ENCODE data around the gene FETUB.
"Not testable (repeated sequence)": the region's sequence is repeated elsewhere in the genome, so short reads cannot be mapped to it uniquely, and the experiment has no call there.

The FETUB gene

DNA sequence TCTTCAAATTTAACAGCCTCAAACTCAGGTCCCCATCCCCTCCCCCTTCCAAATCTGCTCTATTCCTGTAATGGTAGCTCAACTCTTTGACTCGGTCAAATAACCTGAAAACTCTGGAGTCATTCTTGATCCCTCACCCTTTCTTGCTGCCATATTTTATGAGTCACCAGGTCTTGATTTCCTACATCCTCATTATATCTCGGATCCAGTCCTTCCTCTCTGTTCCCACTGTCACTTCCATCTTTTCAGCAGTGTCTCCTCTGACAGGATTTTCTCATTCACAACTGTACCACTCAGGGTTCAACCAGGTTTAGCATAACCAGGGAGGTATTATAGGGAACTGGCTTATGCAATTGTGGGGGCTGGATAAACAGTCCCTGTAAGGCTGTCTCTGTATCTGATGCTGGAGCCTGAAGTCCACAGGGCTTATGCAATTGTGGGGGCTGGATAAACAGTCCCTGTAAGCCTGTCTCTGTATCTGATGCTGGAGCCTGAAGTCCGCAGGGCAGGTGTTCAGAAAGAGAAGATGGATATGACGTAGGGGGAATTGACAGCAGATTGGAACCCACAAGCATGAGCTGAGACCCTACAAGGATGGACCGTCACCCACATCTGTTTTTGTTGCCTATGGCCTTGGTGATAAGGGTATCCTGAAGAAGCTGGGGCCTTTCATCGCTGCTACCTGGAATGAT is 9.1 kb upstream of the FETUB start:
- Histone ChIP-seq H3K27ac (no peak overlapping the region), H3K4me3 (no peak overlapping the region)

DNA sequence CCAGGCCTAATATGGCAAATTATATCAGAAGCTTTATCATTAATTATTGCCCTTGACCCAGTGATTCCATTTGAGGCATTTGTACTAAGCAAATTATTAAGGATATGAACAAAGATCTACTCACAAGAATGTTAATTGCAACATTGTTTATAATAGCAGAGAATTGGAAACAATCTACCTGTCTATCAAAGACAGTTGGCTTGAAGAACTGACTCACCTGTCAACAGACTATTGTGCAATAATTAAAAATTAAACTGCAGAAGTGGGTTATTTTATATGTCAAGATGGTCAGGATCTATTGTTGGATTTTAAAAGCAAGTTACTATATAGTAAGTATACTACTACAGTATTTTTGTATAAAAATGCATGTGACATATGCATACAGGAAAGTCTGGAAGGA is 6.7 kb upstream of the FETUB start:
- no peak overlapping the region for H3K27ac ChIP-seq
- no peak overlapping the region for H3K4me3 ChIP-seq

DNA sequence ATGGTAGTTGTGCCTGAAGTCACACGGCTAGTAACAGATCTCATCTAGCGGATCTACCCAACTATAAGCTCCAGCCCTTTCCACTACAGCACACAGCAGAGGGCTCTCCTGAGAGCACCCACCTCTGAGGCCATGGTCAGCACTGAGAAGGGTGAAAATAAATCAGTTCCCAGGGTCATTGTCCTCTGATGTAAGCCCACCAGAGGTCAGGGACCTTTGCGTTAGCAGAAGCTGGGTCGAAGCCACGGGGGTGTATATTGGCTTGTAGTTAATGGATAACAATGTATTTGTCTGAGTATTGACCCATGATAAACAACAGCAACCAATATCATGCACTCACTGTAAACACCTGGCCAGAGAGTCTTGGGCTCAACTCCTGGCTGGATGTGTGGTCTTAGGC is 6.0 kb upstream of the FETUB start:
- H3K27ac ChIP-seq: not testable (repeated sequence)

DNA sequence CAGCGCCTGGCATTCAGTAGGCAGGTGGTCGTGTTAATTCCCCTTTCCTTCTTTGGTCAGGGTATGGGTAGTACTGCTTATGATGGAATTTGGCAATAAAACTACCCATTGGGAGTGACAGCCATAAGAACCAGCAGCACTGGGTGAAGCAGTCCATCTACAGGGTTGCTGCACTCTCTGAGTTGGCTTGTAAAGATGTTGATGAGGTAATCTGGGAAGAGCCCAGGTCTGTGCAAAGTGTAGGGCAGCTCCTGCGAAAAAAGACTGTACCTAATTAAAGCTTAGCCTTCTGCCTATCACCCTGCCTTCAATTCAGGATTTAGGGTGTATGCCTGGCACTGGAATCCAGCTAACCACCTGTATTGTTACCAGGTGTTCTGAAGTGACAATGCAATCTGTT is 4.7 kb upstream of the FETUB start:
- no peak overlapping the region for H3K27ac ChIP-seq
- no peak overlapping the region for H3K4me3 ChIP-seq

More for the DNA sequence above, 6.0 kb upstream of the FETUB start:
- not testable (repeated sequence) for H3K4me3 ChIP-seq

DNA sequence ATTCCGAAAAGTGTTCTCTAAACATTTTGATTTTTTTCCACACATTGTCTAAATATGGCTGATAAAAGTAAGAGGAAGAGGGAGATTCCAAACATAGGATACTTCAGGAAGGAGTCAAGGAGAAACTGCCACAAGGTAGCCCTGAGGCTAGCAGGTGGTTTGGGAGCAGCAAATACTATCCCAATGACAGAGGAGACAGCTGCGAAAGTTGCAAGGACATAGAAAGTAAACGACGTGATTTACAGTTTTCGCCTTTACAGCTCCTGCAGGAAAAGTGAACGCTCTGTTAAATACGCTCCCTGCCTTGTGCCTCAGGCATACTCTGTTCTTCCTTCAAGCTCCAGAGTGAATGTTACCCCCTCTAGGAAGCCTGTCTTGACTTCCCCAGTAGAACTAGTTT is 3.7 kb upstream of the FETUB start:
- Histone ChIP-seq H3K27ac (no peak overlapping the region), H3K4me3 (no peak overlapping the region)

DNA sequence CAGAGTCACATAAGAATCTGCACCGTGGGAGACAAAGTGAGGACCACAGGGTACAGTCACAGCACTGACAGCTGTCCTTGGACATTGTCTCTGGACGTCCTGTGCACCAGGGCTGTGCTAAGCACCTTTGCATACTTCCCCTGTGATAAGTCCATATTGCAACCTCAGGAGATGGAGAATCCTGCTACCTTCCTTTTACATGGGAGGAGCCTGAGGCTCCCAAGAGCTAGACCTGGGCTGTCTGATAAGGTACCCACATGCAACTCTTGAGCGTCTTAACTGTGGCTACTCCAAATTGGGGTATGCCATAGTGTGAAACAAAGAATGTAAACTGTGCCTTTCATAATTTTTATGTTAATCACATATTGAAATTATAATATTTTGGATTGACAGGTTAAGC is 2.5 kb upstream of the FETUB start:
- H3K4me3 ChIP-seq: no peak overlapping the region
- no peak overlapping the region for H3K27ac ChIP-seq

DNA sequence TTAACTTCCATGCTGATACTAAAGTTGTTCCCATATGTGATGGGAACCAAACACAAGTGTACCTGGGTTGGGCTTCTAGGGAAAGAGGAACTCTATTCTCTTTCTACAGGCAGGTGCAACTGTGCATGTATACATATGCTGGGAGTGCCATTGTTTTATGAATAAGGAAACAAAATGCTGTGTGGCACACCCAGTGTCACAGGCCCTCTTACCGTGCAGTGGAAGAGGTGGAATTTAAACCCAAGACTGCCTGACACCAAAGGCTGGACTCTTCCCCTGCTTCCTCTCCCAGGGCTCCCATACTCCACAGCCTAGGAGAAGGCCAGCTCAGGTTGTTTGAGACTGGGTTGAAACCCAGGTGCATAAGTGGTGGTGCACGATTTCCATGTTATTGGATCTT is 1.9 kb upstream of the FETUB start:
- Histone ChIP-seq H3K4me3 (no peak overlapping the region), H3K27ac (no peak overlapping the region)

DNA sequence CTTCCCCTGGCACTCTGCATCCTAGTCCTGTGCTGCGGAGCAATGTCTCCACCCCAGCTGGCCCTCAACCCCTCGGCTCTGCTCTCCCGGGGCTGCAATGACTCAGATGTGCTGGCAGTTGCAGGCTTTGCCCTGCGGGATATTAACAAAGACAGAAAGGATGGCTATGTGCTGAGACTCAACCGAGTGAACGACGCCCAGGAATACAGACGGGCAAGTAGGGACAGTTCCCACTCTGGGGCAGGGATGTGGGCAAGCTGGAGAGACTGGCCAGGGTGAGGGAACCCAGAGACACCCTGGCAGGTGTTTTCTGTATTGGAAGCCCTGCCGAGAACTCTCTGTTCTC is 247 bp downstream of the FETUB start:
- H3K27ac ChIP-seq: peak overlapping the region in 7 of 21 experiments; percentile 2 to 54 (median 37)
- no peak overlapping the region for H3K4me3 ChIP-seq

DNA sequence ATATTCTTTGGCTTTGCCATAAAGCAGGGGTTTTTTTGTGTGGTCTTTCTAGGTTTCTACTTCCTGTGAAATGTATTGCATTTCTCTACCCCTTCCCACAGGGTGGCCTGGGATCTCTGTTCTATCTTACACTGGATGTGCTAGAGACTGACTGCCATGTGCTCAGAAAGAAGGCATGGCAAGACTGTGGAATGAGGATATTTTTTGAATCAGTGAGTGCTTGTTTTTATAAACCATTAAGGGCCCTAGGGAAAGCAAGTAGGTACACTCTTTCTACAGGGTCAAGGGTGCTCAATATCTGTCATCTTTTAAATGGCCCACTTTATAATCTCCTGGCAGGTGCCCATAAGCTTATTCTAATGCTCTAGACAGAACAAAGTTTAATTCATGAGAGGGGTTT is 730 bp downstream of the FETUB start:
- peak overlapping the region in 9 of 21 experiments; percentile 2 to 54 (median 37) for H3K27ac ChIP-seq
- H3K4me3 ChIP-seq: no peak overlapping the region

DNA sequence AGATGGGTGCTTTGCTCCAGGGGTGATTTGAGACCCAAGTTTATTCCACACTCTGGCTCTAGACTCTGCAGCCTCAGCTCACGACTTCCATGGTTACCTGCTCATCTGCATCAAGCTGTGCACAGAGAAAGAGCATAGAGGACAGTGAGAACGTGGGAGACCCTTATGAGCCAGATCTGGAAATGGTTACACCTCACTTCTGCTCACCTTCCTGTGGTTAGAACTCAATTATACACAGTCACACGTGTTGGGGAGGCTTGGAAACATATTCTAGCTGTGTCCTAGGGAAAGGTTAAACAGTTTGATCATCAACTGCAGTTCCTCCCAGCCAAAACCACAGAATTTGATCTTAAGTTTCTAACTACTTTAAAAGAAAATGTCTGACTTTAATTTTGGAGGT is 1.8 kb downstream of the FETUB start:
- Histone ChIP-seq H3K4me3 (no peak overlapping the region), H3K27ac (no peak overlapping the region)

DNA sequence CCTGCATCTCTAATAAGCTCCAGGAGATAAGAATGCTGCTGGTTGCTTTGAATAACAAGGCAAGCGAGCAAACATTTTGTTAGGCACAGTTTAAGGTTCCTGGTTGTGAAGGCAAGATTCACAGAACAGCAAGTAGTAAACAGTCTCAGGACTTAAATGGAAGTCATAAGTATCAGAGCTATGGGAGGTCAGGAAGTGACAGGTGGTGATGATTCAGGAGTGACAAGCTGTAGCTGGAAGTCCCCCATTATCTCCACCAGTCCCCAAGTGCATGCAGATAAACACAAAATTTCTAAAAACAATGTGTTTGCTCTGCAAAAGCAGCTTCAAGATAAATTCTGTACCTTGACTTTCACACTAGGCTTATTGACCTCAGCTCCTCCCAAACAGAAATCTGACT is 3.3 kb downstream of the FETUB start:
- H3K27ac ChIP-seq: no peak overlapping the region

DNA sequence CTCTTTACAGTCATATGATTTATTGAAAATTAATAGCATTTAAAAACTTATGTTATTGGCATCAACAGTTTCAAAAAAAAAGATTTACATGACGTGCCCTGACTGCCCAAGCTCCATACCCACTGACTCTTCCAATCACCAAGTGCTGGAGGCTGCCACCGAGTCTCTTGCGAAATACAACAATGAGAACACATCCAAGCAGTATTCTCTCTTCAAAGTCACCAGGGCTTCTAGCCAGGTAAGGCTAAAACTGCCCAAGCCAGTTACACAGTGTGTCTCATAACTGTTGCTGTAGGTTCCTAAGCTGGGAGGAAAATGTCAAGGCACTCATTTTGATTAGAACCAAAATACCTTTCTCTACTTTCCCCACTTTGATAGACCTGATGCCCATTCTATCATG is 4.5 kb downstream of the FETUB start:
- Histone ChIP-seq H3K4me3 (no peak overlapping the region), H3K27ac (peak overlapping the region in 10 of 21 experiments; percentile 7 to 66 (median 47))

More for the DNA sequence above, 3.3 kb downstream of the FETUB start:
- H3K4me3 ChIP-seq: no peak overlapping the region

DNA sequence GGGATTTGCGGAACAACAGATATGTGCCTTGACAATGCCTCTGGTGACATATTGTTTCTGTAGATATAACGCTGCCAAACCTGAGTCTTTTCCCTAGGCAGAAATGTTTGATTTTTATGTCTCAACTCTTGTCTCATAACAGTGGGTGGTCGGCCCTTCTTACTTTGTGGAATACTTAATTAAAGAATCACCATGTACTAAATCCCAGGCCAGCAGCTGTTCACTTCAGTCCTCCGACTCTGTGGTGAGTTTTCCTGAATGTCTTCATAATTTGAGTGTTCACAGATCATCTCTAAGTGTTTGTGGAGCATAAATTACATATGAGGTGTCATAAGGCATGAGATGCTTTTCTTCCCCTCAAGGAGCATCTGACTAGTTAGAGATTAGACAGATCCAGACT is 5.9 kb downstream of the FETUB start:
- Histone ChIP-seq H3K4me3 (no peak overlapping the region), H3K27ac (no peak overlapping the region)

DNA sequence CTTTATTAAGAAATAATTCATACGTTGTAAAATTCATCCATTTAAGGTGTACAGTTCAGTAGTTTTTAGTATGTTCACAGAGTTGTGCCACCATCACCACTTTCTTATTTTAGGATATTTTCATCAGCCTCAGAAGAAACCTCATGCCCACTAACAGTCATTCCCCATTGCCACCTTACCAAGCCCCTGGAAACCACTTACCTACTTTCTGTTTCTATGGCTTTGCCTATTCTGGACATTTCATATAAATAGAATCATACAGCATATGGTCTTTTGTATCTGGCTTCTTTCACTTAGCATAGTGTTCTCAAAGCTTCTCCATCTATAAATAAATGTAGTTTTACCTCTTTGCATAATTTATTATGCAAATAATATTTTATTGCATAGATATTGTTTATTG is 6.6 kb downstream of the FETUB start:
- Histone ChIP-seq H3K27ac (no peak overlapping the region), H3K4me3 (no peak overlapping the region)

DNA sequence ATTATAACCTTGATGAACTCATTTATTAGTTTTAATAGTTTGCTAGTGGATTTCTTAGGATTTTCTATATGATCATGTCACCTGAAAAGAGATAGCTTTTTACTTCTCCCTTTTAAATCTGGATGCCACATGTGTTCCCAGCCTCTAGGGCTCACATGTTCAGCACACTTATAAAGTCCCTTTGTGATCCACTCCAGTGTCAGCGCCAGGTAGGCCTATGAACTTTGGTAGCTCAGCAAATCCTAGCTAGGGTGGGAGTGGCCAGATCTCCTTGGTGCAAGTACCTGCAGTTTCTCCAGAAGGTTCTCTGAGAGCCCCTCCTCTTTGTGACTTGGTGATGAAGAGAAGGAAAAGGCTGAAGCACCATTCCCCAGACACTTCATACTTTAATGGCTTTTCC is 8.7 kb downstream of the FETUB start:
- Histone ChIP-seq H3K27ac (no peak overlapping the region), H3K4me3 (no peak overlapping the region)

DNA sequence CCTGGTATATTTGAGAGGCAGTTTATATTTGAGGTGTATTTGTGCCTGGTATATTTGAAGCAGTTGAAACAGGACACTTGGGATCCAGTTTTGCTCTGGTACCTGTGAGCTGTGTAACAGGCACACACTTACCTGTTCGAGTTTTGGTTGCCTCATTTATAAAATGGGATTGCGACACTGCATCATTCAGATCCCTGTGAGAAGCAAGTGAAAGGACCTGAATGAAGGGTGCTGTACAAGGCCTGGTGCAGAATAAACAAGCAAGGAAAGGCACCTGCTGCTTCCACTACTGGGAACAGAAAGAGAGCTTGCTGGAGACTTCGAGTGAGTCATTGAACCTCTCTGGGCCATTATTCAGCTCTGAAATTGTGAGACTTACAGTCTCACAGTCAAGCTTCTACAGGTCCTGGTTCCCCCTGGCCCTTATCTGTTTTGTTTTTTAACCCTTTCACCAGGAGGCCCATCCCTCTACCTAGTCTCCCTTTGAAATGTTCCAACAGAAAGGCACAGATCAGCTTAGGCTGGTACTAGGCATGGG is 11.5 kb downstream of the FETUB start:
- no peak overlapping the region for H3K27ac ChIP-seq
- no peak overlapping the region for H3K4me3 ChIP-seq

DNA sequence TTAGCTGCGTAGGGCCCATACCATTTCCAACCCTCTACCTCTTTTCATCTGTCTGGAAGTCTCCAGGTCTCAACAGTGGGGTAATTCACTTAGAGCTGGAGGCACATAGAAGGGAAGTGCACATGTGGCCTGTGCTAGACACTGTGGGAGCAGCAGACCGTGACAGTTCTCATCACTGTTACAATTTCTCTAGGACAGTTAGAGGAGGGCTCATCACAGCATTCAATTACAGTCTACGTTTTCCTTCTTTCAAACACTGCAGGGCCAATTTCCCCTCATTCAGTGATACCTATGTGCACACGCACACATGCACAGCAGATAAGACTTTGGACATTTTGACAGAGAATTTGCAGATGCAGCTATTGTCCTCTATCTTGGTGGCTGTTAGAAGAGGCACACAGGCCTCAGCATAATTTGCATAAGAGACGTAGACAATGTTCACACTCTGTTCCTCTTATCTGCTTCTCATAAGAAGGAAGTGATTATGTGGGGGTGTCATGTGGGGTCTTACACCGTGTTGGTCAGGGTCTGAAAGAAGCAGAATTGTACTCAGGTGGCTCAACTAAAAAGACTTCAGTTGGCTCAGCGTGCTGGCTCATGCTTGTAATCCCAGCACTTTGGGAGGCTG is 13.0 kb downstream of the FETUB start:
- Histone ChIP-seq H3K27ac (peak overlapping the region in 1 of 21 experiments; percentile 27), H3K4me3 (no peak overlapping the region)

DNA sequence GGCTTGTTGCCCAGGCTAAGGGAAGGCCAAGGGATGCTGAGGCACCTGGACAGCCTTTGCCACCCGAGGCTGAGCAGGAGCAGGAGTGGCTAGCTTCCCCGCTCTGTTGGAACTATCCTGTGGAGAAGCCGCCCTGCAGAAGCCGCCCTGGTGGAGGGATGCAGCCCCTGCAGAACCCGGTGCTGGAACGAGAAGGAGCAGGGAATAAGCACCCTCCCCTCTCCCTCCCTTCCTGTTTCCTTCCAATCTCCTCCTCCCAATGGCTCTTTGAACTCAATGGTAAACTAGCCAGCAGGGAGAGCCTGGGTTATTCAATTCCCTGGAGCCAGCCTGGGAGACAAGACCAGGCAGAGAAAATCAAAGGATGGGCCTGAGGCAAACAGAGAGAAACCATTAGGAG is 13.8 kb downstream of the FETUB start:
- Histone ChIP-seq H3K4me3 (no peak overlapping the region), H3K27ac (no peak overlapping the region)

DNA sequence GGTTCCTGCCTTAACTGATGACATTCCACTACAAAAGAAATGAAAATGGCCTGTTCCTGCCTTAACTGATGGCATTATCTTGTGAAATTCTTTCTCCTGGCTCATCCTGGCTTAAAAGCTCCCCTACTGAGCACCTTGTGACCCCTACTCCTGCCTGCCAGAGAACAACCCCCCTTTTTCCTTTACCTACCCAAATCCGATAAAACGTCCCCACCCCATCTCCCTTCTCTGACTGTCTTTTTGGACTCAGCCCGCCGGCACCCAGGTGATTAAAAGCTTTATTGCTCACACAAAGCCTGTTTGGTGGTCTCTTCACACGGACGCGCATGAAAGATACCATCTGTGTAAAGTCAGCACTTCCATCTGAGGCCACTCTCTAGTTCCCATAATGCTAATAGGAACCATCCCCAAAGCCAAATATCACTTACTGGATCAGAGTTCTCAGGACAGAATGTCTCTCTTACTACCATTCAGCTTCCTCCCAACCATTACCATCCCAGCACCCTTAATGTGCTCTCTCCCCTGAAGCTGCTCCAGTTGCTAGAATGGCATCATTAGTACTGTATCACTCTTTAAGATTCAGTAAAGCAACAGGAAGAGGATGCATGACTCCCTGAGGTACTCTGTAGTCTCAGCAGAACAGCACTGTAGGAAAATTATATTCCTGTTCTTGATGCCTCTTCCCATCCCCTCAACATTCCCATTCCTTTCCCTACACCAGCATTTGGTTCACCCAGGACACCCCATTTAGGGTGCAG is 23.3 kb downstream of the FETUB start:
- no peak overlapping the region for H3K4me3 ChIP-seq
- no peak overlapping the region for H3K27ac ChIP-seq

DNA sequence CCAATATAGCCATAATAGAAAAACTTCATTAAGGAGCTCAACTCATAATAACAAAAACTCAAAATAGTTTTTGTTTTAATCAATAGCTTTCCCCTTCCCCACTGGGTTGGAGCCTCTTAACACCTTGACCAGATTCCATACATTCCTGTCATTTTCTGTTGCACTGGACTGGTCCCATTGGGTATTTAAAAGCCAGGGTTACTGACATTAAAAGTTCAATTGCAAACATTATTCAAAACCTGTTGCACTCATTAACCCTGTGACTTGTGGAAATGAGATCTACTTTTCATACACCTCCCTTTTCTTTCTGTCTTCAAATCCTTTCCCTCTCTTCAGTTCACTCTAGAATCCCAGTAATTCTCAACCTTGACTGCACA is 23.9 kb downstream of the FETUB start:
- no peak overlapping the region for H3K27ac ChIP-seq
- H3K4me3 ChIP-seq: no peak overlapping the region

DNA sequence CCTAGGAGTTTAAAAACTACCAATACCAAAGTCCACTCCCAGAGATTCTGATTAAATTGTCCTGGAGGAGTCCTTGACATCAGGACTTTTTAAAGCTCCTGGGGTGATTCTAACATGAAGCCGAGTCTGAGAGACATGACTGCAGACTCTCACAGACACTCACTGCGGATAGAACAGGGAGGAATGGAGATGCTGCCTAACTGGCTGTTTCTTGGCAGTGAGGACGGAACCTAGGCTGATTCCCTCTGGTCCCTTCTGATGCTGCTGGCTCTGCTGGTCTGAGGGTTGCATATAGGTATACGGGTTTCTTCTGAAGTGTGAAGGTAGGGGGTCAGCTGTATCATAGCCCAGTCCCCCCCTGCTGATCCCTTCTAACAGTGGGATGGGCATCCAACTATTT is 24.3 kb downstream of the FETUB start:
- Histone ChIP-seq H3K27ac (no peak overlapping the region), H3K4me3 (no peak overlapping the region)

All from skin epidermis (tissue), 12 donors.